NCI-H774 (cell line): ENCODE results near the gene RCOR3.
"Not testable (repeated sequence)": the region's sequence is repeated elsewhere in the genome, so short reads cannot be mapped to it uniquely, and the experiment has no call there.

Experiments
- DNase-seq: peaks from one replicate; lab custom pipeline; 2025; lab: John Stamatoyannopoulos, UW

RCOR3 gene

DNA sequence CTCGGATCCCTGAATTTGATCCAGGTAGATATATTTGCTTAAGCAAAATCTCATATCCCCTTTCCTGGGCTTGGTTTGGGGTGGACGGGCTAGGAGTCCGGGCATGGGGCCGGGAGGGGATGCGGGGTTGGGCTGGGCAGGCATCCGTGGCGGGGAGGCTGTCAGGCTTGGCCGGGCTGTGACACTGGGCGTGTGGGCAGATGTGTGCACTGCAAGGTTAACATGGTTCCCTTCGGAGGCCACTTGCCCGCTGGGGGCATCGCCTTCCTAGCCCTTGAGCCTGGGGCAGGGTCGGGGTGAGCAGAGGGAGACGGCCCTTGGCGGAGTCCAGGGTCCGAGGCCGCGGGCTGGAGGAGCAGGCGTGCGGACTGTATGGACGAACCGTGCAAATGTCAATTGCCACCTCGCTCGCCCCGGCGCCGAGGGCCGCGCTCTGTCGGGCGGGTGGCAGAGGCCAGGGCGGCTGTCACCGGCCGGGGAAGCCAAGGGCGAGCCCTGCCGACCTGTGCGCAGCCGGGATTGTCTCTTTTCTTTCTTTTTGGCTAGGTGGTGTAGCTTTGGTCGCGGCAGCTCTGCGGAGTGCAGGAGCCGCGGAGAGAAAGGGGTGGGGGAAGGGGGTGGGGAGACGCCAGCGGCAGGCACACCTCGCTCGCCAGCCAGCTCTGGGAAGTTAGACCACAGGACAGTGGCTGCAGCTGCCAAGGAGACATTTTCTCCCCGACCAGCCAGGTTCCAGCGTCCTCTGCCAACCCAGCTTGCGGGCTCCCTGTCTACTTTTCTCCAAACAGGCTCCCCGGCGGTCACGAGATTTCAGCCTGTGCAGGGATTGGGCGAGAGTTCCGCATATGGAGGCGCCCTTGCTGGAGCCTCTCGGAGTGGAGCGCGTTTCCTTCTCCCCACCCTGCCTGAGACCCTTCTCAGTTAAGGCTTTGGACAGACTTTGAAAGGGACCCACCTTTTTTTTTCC is 1.3 kb downstream of the RCOR3 start:
- peak; percentile 62 for DNase-seq

DNA sequence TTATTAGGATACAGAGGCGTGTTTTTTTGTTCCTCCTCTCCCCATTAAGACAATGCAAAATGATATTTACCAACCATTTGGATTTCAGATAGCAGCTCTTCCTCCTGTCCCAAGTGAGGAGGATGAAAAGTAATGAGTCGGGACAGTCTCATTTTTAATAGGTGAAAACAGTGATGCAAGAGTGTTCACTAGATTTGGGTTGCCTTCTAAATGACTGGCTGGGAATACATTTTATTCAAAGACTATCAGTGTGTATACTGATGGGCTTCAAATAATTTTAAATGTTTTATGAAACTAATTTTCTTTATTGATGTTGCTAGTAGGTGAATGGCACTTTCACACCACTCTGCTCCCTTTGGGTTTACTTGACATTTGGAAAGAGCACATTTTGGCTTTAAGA is 2.1 kb downstream of the RCOR3 start:
- no peak for DNase-seq

- DNase-seq = not testable (repeated sequence)
Observed at GRCh38 chr1:211263022-211263421, 3.9 kb downstream of the RCOR3 start.

DNA sequence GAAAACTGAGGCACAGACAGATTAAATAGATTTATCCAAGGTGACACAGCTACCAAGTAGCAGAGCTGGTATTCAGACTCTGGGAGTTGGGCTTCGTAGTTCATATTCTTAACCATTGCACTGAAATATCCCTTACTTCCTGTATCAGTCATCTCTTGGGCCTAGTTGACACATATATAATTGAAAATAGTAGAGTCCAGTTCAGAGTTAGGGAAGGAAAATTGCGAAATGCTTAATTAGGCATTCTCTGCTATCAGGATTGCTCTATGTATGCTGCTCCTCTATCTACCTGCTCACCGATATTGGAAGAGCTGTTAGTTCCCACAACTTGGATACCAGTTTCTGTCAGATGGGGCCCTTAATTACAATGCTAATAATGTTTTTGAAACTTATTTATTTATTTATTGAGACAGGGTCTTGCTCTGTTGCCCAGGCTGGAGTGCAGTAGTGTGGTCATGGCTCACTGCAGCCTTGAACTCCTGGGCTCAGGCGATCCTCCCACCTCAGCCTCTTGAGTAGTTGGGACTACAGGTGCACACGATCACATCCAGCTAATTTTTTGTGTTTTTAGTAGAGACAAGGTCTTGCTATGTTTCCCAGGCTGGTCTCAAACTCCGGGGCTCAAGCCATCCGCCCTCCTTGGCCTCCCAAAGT is 8.2 kb downstream of the RCOR3 start:
- no peak for DNase-seq

DNA sequence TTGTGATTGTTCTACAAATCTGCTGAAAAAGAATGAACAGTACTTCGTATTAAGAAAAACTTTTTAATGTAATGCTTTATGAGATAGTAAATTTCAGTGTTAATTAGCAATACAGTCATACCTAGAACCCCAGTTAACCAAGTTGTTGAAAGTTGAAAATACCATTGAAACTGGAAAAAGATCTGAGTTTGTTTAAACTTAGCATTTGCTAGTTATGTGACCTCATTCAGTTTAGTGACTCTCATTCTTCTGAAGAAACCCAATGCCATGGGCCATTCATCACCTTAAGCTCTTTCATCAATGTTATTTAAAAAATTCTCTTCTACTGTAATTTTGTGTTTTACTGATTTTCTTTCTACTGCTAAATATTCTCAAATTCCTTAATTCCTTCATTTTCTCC is 20.2 kb downstream of the RCOR3 start:
- no peak for DNase-seq

- DNase-seq = no peak
Observed at GRCh38 chr1:211280910-211281309, 21.7 kb downstream of the RCOR3 start.

DNA sequence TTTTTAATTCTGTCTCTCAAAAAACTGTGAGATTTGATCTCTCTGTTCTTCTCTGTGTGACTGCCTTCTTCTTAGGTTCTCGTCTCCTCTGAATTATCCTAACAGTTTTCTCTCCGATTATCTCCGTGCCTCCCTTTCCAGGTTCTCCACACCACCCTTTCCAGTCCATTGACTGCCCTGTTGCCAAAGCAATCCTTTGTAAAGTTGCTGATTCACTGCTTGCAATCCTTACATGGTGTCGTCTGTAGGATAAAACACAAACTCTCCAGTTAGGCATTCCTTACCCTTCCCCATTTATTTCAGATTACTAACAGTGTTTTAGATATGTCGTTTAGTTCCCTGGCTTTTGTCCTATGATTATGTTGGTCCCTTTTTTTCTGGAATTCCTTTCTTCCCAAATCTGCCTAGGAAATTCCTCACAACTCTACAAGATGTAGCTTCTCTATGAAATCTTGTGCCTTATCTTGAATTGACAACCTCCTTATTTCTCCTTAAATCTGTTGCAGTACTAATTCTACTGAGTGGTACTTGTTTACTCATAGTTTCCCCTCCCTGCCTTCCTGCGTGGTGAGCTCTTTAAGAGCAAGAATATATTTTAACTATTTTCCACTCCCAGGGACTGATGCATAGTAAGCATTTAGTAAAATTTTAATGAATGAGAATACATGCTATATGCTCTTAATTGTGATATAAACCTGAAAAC is 22.3 kb downstream of the RCOR3 start:
- DNase-seq = no peak

DNA sequence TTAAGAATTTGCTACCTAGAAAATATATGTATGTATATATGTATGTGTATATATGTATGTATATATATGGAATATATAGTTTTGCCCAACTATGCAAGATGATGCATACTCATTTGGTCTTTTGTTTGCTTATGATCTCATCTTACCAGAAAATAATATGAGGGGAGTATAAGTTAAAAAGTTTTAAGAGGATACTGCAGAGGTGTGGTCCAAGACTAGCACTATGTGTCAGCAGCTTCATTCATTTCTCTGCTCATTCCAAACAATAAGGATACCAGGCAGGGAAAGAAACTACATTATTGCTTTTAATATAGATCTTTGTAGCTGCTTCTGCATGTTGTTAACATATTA is 22.8 kb downstream of the RCOR3 start:
- DNase-seq = no peak

DNA sequence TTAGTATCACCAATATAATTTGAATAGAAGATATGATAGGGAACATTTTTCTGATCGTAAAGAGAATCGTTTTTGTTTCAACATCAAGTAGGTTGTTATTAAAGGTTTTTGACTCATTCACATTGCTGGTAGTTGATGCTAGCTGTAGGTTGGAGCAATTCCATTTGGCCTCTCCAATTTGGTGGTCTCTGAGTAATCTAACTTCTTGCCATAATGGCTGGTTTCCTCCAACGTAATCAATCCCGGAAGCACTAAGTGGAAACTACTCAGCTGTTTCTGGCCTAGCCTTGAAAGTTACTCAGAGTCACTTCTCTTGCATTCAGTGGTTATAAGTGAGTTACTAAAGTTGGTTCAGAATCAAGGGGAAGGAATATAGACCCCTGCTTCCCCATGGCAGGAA is 26.0 kb downstream of the RCOR3 start:
- DNase-seq = no peak

DNA sequence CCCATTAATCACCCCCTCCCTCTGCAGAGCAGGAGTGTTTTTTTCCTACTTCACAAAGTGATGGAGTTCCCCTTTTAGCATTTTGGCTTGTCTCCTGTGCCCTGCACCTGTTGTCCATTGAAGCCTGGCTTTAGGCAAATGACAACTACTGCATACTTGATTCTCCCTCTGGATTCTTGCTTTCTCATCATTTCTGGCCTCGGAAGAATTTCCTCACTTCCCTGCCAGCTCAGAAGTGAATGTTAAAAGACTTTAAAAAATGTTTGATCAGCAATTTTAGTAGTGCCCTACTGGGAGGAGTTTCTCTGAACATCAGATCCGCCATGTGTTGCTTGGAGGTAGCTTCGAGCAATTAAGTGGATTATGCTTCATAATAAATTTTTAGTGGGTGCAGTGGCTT is 28.1 kb downstream of the RCOR3 start:
- no peak for DNase-seq

DNA sequence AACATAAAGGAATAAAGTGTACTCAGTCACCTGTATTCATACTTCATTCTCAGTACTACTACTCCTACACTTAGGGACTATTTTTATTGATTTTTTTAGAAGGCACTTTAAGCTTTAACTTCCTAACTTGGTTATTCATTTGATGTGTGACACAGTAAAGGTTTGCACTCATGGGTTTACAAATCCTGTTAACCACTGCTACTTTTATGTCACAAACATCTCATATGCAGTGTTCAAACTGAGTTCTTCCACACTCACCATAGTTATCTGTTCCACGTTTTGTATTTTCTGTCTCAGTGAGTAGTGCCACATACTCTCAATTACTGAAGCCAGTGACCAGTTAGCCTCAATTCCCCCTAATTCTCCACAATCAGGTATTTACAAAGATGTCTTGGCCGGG is 33.2 kb downstream of the RCOR3 start:
- no peak for DNase-seq

DNA sequence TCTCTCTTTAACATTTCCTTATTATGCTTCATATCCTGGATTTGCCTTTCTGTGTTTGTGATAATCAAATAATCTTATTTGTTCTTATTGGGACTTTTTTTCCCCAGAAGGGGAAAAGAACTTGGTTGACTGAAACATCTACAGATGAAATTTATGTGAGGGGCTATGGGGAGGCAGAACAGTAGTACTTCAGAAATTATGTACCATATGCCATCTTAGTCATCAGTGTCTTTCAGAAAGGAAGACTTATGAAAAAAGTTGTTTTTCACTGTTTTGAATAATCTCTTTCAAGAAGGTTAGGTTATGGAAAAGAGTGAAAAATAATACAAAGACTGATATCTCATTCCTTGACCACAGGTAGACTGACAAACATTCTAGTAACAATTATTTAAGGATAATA is 37.2 kb downstream of the RCOR3 start:
- DNase-seq = no peak

GRCh38 chr1:211305044-211305443 is 45.9 kb downstream of the RCOR3 start:
- no peak for DNase-seq

- no peak for DNase-seq
Observed at GRCh38 chr1:211309617-211310016, 50.5 kb downstream of the RCOR3 start.

GRCh38 chr1:211313392-211313791 is 54.2 kb downstream of the RCOR3 start:
- no peak for DNase-seq

DNA sequence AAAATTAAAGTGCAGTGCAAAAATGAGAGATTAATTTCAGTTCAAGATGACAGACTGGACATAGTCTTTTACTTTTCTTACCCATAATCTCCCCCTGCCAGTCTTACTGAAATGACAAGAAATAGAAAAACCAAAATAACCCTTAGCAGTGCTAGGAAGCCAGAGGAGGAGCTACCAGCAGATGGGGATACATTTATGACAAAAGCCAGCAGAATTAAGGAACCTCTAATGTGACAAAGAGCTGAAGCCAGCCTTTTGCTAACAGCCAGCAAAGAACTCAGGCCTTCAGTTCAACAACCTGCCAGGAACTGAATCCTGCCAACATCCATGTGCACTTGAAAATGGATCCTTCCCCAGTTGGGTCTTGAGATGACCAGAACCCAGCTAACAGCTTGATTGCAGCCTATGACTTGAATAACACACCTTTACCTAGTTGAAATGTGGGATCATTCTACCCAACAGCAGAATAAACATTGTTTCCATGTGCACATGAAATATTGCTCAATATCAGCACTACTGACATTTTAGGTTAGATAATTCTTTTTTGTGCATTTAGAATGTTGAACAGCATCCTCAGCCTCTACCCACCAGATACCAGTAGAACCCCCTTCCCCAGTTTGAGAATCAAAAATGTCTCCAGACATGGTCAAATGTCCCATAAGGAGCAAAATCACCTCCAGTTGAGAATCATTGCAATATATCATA is 59.6 kb downstream of the RCOR3 start:
- no peak for DNase-seq

DNA sequence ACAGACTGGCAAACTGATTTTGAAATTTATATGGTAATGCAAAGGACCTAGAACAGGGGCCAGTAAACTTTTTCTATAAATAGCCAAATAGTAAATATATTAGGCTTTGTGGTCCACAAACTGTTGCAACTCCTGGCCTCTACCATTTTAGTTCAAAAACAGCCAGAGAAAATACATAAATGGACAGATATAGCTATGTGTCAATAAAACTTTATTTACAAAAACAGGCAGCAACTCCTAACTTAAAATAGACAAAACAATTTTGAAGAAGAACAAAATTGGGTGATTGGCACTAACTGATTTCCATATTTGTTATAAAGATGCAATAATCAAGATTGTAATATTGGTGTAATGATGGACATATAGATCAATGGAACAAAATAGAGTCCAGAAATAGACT is 60.7 kb downstream of the RCOR3 start:
- DNase-seq = no peak

GRCh38 chr1:211320980-211321379 is 61.8 kb downstream of the RCOR3 start:
- no peak for DNase-seq

- DNase-seq = not testable (repeated sequence)
Observed at GRCh38 chr1:211321646-211322045, 62.5 kb downstream of the RCOR3 start.

DNA sequence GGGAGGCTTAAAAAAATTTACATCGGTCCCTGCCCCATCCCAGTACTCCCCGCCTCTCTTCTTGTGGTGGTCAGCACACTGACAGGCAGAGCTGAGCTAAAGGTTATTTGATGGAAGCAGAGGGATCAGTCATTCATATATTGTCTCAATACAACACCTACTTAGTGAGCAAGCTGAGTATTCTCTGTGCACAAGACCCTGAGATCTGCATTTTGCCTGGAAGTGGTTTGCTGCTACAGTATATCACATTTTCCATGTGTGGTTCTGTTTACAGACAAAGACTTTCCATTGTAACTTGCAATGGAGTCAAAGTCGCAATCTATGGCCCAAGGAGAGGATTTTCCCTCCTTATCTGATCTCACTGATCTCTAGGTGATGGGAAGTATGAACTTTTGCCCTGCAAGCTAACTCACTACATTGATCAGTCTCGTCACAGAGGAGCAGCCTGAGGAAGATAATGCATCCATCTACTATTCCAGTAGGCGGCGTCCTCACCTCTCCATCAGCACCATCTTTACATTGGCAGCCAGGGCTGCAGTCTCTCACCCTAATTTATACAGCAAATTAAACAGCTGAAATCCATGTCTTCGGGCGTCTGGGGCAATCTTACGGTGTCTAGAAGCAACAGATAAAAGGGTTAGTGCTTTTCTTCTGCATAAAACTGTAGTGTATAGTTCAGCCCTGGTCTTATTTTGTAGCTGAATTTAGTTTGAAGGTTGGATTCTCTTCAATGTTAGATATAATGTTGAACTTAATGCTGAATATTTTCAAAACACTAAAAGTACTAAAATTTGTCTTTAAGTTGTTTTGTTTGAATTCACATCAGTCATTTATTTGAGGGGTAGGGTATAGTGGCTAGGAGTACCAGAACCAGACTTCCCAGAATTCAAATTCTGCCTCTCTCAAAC is 64.2 kb downstream of the RCOR3 start:
- peak; percentile 52 for DNase-seq
